GM18870 (cell line): ENCODE data around the gene BRD4.

Experiments used
- ATAC-seq: cut with Tn5 transposase; IDR thresholded peaks from one replicate; pipeline ENCODE4 v1.9.1; 2021; ENCODE audit warnings: moderate library complexity; ENCODE audit not compliant: unreplicated experiment

The BRD4 gene

DNA sequence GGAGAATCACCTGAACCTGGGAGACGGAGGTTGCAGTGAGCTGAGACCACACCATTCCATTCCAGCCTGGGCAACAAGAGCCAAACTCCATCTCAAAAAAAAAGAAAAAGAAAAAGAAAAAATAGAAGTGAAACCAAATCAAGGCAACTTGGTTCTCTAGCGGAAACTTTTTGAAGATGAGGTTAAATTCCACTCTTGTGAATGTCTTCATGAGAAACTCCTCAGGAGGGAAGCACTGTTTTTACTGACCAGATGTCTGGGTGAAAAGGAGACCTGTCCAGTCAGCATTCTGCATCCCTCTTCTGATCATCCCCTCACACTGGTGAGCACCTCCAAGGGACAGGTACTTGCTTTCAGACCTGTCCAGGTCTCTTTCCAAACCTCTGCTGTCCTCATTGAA lies 15.8 kb downstream of the BRD4 start:
- ATAC-seq = no peak

DNA sequence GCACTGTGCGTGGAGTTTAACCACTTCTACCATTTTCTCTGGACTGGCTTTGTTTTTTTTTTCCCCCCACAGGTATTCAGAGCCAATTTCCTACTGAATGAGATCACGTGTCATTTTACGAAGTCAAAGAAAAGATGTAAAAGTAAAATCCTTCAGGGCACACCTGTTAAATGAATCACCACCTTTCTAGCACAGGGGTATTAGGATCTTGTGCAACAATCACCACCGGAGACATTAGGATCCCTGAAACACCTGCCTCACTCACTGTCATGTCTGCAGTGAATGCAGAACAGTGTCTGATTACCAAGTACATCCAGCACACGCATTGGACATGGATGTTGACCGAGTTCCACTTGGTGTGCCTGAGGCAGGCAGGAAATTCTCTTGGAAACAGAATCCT lies 17.2 kb downstream of the BRD4 start:
- ATAC-seq = no peak

DNA sequence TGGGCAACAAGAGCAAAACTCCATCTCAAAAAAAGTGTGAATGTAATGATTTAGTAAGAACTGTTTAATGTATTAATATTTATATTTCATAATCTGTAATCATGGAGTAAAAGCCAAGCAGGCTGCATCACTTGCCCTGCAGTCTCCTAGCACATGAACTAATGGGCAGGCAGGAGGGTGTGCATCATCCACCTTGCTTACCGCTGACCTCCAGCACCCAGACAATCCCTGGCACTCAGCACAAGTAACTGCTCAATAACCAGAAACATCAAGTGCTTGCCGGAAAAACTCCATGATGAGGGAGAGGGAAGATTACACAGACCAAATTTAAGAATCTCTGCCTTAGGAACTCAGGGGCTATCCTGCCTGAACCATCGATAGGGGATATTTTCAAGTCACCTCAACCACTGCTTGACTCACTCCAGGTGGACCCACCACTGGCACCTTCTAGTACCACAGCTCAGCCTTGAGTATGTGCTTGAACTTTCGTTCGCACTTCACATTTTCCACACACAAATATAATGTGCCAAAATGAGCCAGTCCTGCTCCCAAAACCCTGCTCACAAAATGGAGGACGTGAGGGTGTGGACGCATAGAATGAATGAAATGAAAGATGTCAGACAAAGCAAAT lies 18.6 kb downstream of the BRD4 start:
- no peak for ATAC-seq

DNA sequence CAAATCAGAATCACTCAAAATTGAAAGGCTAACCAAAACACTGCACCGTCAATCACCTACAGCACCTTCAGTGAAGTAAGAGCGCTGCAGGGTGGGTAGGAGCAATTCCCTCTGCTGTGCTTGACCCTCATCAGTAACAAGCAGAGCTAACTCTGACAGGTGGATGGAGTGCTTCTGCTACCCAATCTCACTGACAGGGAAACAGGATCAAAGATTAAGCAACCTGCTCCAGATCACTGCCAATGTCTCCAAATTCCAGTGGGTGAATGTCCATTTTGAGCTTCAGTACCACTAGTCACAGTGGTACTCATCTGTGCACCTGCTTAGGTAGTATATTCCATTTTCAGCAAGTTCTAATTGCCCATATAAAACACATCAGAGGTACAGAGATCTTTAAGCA lies 25.2 kb downstream of the BRD4 start:
- ATAC-seq = no peak

DNA sequence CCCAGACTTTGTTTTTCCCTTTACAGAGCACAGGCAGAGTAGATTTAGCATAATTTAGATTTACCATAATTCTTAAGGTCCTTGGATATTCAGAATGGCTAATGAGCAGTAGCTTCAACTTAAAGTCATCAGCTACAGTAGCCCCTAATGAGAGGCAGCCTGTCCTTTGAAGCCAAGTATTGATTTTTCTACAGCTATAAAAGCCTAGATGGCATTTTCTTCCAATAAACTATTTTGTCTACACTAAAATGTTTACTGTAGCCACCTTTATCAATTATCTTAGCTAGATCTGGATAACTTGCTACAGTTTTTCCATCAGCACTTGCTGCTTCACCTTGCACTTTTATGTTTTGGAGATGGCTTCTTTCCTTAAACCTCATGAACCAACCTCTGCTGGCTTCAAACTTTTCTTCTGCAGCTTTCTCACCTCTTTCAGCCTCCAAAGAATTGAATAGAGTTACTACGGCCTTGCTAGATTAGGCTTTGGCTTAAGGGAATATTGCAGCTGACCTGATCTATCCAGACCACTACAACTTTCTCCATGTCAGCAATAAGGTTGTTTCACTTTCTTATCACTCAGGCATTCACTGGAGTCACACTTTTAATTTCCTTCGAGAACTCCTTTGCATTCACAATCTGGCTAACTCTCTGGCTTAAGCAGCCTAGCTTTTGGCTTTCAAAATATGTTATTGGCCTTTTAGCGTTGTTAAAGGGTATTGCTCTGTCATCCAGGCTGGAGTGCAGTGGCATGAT lies 26.6 kb downstream of the BRD4 start:
- no peak for ATAC-seq

DNA sequence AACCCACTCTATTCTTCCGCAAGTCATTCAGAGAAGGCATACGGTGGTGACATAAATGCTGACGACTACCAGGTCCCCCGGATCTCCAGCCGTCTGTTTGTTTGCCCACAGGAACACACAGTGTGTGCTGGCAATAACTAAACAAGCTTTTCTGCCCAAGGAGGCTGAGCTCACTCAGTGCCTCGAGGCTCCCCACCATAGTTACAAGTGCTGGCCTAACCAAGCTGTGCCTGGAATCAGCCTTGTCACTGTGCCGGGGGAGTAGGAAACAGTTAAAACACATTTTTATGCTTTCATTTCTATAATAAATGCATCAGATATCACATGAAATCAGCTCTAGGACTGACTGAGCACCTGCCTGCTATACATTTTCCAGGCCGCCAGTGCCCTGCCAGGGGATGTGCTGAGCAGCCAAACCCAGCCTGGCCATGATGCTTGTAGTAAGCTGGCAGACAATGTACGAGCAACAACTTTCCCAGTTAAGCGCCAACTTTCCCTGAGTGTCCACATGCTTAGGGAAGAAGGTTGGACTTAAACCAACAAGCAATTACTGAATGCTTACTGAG lies 28.1 kb downstream of the BRD4 start:
- ATAC-seq = no peak

DNA sequence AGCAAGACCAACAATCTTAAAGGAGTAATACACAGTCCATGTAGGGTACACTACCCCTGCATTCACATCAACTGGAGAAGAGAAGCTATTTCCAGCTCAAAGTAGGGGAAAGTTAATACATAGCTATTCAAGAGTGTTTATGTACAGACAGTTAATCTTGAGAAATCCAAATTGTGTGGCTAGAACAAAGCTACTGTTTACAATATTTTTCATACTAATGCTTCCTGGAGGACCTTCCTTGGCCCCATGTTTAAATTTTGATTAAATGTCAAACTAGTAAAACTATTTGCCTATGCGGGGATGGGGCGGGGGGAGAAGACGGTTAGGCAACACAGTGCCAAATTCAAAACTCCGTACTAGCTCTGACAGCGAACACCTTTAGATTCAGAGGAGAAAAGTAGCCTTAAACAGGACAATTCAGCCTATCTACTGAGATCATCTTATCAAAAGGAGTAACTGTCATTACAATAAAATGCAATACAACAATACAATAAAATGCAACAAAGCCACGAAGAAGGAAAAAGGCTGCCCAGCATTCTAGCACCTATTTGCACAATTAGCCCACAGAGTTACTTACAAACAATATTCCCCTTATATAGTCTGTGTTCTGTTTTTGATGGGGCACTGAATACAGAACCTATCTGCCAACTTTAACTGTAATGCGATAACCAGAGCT lies 29.1 kb downstream of the BRD4 start:
- ATAC-seq = no peak

DNA sequence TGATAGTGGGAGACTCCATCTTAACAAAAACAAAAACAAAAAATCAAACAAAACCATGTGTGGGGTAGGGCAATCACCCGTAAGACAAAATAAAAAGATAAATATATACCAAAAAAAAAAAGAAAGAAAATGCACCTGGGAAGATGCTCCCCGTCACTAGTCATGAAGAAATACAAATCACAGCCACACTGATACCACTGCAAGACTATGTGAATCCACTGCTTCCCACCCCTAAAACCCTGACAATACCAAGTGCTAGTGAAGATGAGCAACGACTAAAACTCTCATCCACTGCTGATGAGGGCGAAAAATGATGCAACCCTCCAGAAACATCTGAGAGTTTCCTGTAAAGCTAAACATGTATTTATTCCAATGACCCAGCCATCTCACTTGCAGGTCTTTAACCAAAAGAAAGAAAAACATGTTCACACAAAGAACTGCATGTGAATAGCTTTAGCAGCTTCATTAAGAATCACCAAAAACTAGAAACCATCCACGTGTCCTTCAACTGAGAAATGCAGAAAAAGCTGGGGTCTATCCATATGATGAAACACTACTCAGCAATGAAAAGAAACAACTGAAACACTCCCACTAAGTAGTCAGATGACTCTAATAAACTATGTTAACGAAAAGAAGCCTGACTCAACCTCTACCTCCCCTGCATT lies 31.7 kb downstream of the BRD4 start:
- no peak for ATAC-seq

DNA sequence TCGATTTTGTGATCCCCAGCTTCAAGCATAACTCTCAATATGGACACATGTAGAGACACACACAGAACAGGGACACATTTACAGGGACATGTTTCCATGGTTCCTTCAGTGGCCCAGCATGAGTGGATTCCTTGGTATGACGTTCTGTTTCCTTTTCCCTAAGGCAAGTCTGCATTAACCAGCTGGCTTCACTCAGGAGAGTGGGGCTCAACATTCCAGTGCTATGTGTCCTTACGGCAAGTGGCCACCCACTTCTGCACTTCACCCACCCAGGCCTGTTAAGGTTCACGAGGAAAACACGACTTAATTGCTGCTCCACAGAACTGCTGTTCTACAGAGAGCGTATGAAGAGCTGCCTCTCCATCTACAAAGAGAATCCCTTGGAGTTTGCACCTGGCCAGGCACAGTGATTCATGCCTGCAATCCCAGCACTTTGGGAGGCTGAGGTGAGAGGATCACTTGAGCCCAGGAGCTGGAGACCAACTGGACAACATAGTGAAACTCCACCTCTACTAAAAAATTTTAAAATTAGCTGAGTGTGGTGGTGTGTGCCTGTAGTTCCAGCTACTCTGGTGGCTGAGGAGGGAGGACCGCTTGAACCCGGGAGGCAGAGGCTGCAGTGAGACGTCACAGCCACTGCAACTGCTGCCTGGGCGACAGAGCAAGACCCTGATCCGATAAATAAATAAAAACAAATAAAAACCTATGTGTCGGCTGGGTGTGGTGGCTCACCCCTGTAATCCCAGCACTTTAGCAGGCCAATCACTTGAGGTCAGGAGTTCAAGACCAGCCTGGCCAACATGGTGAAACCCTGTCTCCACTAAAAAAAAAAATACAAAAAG lies 32.5 kb downstream of the BRD4 start:
- ATAC-seq = no peak

DNA sequence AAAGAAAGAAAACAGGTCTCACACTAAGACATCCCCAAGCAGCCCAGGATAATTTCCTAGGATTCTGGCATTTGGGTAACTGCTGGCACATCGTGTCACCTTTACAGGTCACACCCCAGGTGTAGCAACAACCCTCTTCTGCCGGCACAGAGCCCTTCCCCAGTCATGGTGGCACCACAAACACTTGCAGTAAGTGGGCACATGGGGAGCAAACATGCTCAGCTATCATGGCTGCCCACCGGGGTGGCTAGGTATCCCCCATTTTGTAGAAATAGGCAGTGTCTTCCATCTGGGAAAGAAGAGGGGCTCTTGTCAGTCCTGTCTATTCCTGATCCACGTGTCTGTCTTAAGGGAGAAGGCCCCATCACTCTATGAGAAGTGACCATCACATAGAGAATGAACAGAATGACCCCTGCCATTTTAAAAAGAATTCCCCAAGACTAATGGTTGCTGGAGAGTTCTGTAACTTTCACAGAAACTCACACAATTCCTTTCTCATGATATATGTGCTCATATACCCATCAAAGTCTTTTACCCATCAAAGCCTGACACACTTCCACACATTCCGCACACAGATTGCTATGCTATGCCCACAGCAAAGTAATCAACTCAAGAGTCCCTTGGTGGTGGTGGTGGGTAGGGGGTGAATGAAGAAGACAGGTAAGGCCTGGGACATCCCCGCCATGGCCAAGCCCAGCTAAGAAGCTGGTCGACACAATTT lies 33.3 kb downstream of the BRD4 start:
- no peak for ATAC-seq

DNA sequence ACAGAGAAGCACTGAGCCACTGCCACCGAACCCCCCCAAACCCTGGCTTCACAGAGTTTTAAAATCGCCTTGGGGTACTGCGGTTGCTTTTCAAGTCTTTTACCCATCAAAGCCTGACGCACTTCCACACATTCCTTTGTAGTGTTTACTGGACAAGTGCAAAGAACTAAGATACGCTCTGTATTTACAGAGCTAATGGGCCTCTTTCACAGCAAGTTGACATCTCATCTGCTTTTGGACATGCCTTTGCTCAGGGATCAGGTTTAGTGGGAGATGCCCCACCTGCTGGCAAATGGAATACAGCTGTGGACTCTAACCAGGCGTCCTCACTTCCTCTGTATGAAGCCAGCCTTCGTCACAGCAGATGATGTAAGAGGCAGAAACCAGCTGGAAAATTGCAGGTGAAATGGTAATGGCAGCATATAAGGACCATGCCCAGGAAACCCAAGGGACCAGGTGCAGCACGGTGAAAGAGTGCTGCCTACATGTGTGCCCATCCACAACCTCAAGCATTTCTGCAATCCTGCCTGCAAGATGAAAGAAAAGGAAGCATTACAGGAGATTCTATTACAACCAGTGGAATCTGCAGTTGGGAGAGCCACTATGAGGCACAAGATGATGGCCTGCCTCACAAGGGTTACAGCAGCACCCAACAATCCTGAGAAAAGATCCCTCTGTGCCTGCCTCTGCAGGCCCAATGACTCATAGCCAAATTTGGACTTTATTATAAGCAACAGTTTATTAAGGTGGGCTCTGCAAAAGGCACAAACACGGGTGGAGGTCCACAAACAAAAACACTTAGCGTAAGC lies 34.7 kb downstream of the BRD4 start:
- ATAC-seq = no peak

DNA sequence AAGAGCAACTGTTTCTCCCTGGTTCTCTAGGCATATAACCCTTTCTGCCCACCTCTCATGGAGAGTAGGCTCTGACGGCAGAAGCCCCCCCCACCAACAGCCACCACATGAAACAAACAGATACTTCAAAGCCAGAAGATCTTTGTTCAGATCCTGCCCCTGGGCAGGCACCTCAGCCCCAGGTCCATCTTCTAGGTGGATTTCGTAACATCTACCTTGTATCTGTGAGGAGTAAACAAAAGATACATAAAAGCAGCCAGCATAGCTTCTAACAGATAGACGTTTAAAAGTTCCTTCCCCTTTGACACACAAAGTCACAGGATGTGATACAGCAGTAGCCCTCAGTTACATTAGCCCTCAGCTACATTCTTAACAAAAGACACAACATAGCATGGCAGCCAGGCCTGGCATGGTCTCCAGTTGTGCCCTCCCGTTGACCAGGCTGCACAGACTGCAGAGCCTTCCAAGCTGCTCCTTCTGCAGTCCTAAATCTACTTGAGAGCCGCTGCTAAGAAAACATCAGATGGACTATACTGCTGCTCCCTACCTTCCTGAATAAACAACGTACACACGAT lies 35.4 kb downstream of the BRD4 start:
- ATAC-seq = no peak

DNA sequence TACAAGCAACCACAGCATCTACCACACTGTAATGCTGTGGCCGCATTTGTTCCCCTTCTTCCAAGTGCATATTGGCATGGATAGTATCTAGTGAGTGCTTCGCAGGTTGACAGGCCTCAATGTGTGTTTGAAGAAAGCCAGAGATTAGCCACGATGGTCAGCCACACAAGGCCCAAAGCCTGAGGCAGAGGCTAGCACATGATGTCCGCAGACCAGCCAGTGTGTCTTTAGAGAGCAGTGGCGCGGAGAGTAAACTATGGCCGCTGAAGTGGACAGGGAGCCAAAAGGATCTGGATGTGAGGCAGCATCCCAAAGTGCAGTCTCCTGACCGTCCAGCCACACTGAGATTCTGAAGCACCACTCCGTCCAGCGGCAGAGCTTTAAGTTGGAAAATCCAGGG lies 36.0 kb downstream of the BRD4 start:
- no peak for ATAC-seq

DNA sequence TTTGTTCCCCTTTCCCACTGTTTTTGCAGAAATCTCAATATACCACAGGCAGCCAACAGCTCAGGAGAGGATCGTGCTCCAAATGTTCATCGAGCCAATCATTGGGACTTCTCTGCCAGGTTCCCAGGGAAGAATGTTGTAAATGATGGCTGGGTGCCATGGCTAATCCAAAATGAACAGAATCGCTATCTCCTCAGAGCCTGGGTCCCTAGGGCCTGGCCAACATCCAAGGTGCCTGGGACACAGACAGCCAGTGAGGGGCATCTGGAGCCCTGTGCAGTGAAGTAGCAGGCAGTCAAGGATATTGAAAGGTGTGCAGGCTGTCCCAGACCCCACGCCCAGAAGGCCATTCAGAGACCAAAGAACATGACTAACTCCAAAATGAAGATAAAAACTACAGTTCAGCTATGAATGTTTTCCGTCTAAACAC lies 37.8 kb downstream of the BRD4 start:
- no peak for ATAC-seq

DNA sequence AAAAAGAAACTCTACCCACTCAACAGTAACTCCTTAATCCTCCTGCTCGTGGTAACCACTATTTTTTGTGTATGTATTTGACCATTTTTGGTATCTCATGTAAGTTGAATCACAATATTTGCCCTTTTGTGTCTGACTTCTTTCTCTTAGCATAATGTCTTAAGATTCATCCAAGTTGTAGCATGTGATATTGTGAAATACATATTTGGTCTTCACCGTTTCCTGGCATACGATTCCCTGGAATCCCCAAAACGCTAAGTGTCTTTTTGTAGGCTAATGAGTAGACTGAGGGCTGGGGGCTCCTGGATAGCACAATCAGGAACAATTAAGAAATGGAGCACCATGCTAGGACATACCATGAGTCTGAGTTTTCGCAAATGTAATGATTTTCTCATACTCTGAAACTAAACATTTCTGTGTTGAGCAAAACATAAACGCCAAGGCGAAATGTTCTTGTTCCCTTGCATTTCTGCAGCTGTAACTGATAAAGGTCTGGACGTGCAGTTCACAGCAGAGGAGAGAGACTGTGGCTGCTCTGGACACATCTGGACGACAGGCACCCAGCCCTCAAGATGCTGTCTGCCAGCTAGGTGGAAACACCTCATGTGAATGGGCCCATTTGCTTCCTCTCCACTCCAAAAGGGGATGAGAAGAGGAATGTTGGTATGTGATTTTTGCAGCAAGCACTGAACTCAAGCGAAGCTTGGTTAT lies 38.4 kb downstream of the BRD4 start:
- ATAC-seq = no peak

DNA sequence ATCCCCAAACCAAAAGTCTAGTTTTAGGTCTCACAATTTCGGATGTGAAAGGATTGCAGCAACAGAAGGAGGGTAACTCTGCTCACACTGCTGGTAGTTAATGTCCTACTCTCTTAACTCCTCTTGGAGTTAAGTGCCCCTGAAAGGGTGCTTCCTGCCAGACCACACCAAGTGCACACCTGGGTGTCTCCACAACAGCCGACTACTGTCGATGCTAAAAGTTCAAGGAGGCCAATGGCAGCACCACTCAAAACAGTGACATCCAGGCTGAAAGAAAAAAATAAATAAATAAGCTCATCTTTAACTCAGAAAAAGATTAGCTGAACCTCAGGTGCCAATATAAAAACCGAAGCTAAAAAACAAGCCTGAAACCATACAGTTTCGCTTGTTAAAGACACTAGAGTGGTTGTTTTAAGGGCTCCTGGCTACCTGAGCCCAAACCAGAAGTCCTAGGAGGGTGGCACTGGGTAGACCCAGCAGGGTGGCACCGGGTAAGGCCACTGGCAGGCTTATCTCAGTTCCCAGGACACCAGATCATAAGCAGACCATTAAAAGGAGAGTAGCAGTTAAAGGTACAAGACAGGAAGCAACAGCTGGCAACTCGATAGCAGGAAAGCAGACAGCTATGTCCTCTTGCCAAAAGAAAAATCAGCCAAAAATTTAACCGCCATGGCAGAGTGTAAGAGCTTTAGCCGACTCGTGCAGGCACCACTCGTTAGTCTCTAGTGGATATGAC lies 39.3 kb downstream of the BRD4 start:
- no peak for ATAC-seq

DNA sequence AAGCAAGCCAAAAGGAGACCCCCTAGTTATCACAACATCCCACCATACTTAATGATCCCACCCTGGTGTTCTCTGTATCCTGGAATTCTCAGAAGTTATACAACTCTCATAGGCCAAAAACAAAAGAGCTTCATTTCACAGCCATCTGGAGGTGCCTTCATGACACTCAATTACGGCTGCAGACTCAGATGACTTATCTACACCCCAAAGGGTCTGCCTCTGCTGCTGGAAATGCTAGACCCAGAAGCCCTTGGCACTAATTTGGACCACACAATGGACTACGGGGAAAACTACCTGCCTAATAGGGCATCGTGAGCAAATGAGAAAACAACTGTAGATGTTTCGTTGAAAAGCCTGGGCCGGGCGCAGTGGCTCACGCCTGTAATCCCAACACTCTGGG lies 40.2 kb downstream of the BRD4 start:
- no peak for ATAC-seq
